ENCODE data around the gene MAOA. TPM values are rescaled to one million over a fixed set of nuclear protein-coding genes. Genes with fewer than 3 reads are reported as not detected.
"Not testable (repeated sequence)": the region's sequence is repeated elsewhere in the genome, so short reads cannot be mapped to it uniquely, and the experiment has no call there.

MAOA gene
- total RNA-seq, 1 donor: 4.7 TPM

GRCh38 chrX:43661521-43662240 lies 5.6 kb downstream of the MAOA start:
- peak; percentile 50 for DNase-seq (ENCODE audit: low read depth)
- TF ChIP-seq CTCF (IDR thresholded peaks at IDR 0.05; ENCODE audit: insufficient read depth, low read length): no peak
- no peak overlapping the region for H3K4me3 ChIP-seq (ENCODE audit: low read depth, low read length)

GRCh38 chrX:43663173-43663572 lies 7.1 kb downstream of the MAOA start:
- DNase-seq (ENCODE audit: low read depth): no peak
- no peak for TF ChIP-seq CTCF (IDR thresholded peaks at IDR 0.05; ENCODE audit: insufficient read depth, low read length)
- no peak overlapping the region for H3K4me3 ChIP-seq (ENCODE audit: low read depth, low read length)

GRCh38 chrX:43664258-43664657 lies 8.2 kb downstream of the MAOA start:
- no peak overlapping the region for H3K4me3 ChIP-seq (ENCODE audit: low read depth, low read length)
- TF ChIP-seq CTCF (IDR thresholded peaks at IDR 0.05; ENCODE audit: insufficient read depth, low read length): no peak

GRCh38 chrX:43664708-43665107 lies 8.6 kb downstream of the MAOA start:
- no peak for TF ChIP-seq CTCF (IDR thresholded peaks at IDR 0.05; ENCODE audit: insufficient read depth, low read length)
- no peak overlapping the region for H3K4me3 ChIP-seq (ENCODE audit: low read depth, low read length)
- DNase-seq (ENCODE audit: low read depth): no peak

More at GRCh38 chrX:43664258-43664657, 8.2 kb downstream of the MAOA start:
- DNase-seq (ENCODE audit: low read depth): no peak

- no peak overlapping the region for H3K4me3 ChIP-seq (ENCODE audit: low read depth, low read length)
- no peak for TF ChIP-seq CTCF (IDR thresholded peaks at IDR 0.05; ENCODE audit: insufficient read depth, low read length)
- DNase-seq (ENCODE audit: low read depth): no peak
Measured at GRCh38 chrX:43666311-43666912, 10.3 kb downstream of the MAOA start.

- DNase-seq (ENCODE audit: low read depth); H3K4me3 ChIP-seq (ENCODE audit: low read depth, low read length): not testable (repeated sequence)
Measured at GRCh38 chrX:43675965-43676628, 20.0 kb downstream of the MAOA start.

GRCh38 chrX:43676971-43677572 lies 21.0 kb downstream of the MAOA start:
- TF ChIP-seq CTCF (IDR thresholded peaks at IDR 0.05; ENCODE audit: insufficient read depth, low read length): no peak
- no peak for DNase-seq (ENCODE audit: low read depth)
- H3K4me3 ChIP-seq (ENCODE audit: low read depth, low read length): no peak overlapping the region
